OCI-LY3 (cell line): ENCODE data around the gene ODF2L.

ENCODE experiments used
- H2AFZ ChIP-seq: fragments of 200-600, 300-600 bp; shearing (Covaris generic); 2 replicates; pipeline ENCODE4 v1.6.0; 2014; ENCODE audit warnings: antibody characterized with exemption, low read depth, low read length
- H3K27ac ChIP-seq: fragments of 200-600, 300-600 bp; sonication (generic); 2 replicates; pipeline ENCODE4 v1.5.1; 2014; ENCODE audit warnings: mild to moderate bottlenecking, low read length, moderate library complexity, mixed read lengths
- H3K27me3 ChIP-seq: fragments of 200-600, 300-600 bp; sonication (generic); 2 replicates; pipeline ENCODE4 v1.6.1; 2014; ENCODE audit warnings: low read depth, low read length, mixed read lengths
- H3K36me3 ChIP-seq: fragments of 200-600, 300-600 bp; sonication (generic); replicated peaks from 2 replicates; pipeline ENCODE3; 2014; ENCODE audit warnings: low read depth, low read length, mixed read lengths
- H3K4me1 ChIP-seq: fragments of 300-600, 200-600 bp; sonication (generic); 2 replicates; pipeline ENCODE4 v1.6.1; 2014; ENCODE audit warnings: low read length, mixed read lengths
- H3K4me2 ChIP-seq: fragments of 200-600, 300-600 bp; sonication (generic); 2 replicates; pipeline ENCODE4 v1.6.1; 2014; ENCODE audit warnings: low read length, mixed read lengths
- H3K4me3 ChIP-seq: fragments of 300-600, 200-600 bp; sonication (generic); 2 replicates; pipeline ENCODE4 v1.5.1; 2014; ENCODE audit warnings: antibody characterized with exemption, mild to moderate bottlenecking, low read length, moderate library complexity
- H3K79me2 ChIP-seq: fragments of 300-600, 200-600 bp; shearing (Covaris generic); 2 replicates; pipeline ENCODE4 v1.6.1; 2014; ENCODE audit warnings: mild to moderate bottlenecking, low read length, mixed read lengths
- H3K9ac ChIP-seq: fragments of 300-600, 200-600 bp; shearing (Covaris generic); 2 replicates; pipeline ENCODE4 v1.6.0; 2014; ENCODE audit warnings: mild to moderate bottlenecking, low read length, moderate library complexity
- H3K9me3 ChIP-seq: fragments of 200-600, 300-600 bp; shearing (Covaris generic); 2 replicates; pipeline ENCODE4 v1.6.1; 2014; ENCODE audit warnings: low read length, mixed read lengths; ENCODE audit not compliant: insufficient read depth
- H4K20me1 ChIP-seq: fragments of 200-600, 300-600 bp; sonication (generic); 2 replicates; pipeline ENCODE4 v1.6.1; 2016; ENCODE audit warnings: low read length, mixed read lengths; ENCODE audit not compliant: insufficient read depth
- EZH2phosphoT487 ChIP-seq: fragments of 200-600 bp; shearing (Covaris generic); IDR thresholded peaks from 2 replicates; pipeline ENCODE4 v1.6.1; 2018; ENCODE audit warnings: antibody characterized with exemption, mixed run types, low read depth
- TF ChIP-seq, protein P1 (sequence below): fragments of 200-600, 300-600 bp; sonication (generic); IDR thresholded peaks from 2 replicates; pipeline ENCODE4 v1.5.1; 2014; ENCODE audit warnings: antibody characterized with exemption, low read length, low read depth

Gene ODF2L

DNA sequence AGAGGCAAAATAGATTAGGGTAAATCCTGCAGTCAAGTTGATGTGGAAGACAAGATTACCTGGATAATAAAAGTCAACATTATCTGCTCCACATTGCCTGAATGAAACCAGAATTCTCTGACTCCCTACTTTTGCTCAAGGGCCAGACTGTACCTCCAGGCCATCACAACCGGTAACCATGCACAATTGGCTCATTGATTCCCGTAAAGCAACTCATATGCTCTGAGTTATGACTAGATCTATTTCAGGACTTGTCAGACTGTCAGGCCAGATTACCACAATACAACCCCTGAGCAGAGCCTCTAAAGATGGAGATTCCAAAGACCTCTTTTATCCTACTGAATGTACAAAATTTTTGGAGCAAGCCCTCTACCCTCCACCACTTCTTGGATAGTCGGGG is 90.4 kb downstream of the ODF2L start:
- no peak overlapping the region for H3K9ac ChIP-seq
- no peak overlapping the region for H2AFZ ChIP-seq
- no peak overlapping the region for H3K27ac ChIP-seq
- H3K4me3 ChIP-seq, result no peak overlapping the region
- no peaks in the 10 kb centered on the region for H3K4me1 ChIP-seq
- no peaks in the 10 kb centered on the region for H3K27me3 ChIP-seq
- no peaks in the 10 kb centered on the region for H3K9me3 ChIP-seq
- no peak overlapping the region for H3K4me2 ChIP-seq
- no peaks in the 10 kb centered on the region for H4K20me1 ChIP-seq
- no peak for TF ChIP-seq EZH2phosphoT487
- TF ChIP-seq, protein P1, sequence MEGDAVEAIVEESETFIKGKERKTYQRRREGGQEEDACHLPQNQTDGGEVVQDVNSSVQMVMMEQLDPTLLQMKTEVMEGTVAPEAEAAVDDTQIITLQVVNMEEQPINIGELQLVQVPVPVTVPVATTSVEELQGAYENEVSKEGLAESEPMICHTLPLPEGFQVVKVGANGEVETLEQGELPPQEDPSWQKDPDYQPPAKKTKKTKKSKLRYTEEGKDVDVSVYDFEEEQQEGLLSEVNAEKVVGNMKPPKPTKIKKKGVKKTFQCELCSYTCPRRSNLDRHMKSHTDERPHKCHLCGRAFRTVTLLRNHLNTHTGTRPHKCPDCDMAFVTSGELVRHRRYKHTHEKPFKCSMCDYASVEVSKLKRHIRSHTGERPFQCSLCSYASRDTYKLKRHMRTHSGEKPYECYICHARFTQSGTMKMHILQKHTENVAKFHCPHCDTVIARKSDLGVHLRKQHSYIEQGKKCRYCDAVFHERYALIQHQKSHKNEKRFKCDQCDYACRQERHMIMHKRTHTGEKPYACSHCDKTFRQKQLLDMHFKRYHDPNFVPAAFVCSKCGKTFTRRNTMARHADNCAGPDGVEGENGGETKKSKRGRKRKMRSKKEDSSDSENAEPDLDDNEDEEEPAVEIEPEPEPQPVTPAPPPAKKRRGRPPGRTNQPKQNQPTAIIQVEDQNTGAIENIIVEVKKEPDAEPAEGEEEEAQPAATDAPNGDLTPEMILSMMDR, result no peak
- H3K79me2 ChIP-seq, result no peaks in the 10 kb centered on the region
- no peaks in the 10 kb centered on the region for H3K36me3 ChIP-seq

DNA sequence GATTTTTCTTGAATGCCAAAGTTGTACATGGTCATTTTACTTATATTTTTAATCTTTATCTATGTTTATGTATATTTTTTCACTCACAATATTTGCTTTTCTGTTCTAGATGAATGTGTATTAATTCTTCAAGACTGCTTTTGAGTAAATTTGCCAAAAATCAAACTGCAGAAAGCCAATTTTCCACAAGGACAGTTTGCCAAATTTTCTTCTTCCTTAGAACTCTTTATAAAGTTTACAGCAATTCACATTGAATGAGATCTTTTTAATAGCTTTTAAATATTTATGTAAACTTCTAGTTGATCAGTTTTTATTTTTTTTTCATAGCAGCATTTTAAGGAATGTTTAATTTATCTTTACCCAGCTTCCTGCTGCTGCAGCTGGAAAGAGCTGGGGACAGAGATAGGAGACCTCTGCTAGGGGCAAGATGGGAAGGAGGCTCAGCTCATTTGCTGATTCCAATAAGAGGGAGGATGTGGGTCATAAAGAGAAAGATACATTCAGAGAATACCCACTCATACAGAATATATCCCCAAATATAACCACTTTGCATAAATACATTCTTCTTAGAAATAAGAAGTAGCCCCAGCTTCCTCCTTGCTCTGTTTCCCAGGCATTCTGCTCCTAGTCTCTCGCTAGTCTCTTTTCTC is 93.0 kb downstream of the ODF2L start:
- no peaks in the 10 kb centered on the region for H4K20me1 ChIP-seq
- H2AFZ ChIP-seq, result no peak overlapping the region

More for the DNA sequence above, 93.0 kb downstream of the ODF2L start:
- Histone ChIP-seq H3K4me1 (no peaks in the 10 kb centered on the region), H3K4me3 (no peak overlapping the region), H3K36me3 (no peaks in the 10 kb centered on the region), H3K27me3 (no peaks in the 10 kb centered on the region), H3K9ac (no peak overlapping the region), H3K79me2 (no peaks in the 10 kb centered on the region), H3K4me2 (no peak overlapping the region), H3K27ac (no peak overlapping the region), H3K9me3 (no peaks in the 10 kb centered on the region)
- TF ChIP-seq, protein P1, result no peak
- no peak for TF ChIP-seq EZH2phosphoT487
